Epithelial cell of prostate (primary cell): ENCODE results near the gene EXOC1.
"Not testable (repeated sequence)": the region's sequence is repeated elsewhere in the genome, so short reads cannot be mapped to it uniquely, and the experiment has no call there.

Experiments
- DNase-seq: peaks from one replicate; pipeline ENCODE4 v3.0.0-alpha.2; 2011; ENCODE audit warnings: low read depth, low spot score
- H3K27ac ChIP-seq: fragments of 450-650 bp; 2 replicates; pipeline ENCODE4 v1.5.1; 2017; ENCODE audit warnings: mild to moderate bottlenecking

EXOC1 gene, protein sequence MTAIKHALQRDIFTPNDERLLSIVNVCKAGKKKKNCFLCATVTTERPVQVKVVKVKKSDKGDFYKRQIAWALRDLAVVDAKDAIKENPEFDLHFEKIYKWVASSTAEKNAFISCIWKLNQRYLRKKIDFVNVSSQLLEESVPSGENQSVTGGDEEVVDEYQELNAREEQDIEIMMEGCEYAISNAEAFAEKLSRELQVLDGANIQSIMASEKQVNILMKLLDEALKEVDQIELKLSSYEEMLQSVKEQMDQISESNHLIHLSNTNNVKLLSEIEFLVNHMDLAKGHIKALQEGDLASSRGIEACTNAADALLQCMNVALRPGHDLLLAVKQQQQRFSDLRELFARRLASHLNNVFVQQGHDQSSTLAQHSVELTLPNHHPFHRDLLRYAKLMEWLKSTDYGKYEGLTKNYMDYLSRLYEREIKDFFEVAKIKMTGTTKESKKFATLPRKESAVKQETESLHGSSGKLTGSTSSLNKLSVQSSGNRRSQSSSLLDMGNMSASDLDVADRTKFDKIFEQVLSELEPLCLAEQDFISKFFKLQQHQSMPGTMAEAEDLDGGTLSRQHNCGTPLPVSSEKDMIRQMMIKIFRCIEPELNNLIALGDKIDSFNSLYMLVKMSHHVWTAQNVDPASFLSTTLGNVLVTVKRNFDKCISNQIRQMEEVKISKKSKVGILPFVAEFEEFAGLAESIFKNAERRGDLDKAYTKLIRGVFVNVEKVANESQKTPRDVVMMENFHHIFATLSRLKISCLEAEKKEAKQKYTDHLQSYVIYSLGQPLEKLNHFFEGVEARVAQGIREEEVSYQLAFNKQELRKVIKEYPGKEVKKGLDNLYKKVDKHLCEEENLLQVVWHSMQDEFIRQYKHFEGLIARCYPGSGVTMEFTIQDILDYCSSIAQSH

DNA sequence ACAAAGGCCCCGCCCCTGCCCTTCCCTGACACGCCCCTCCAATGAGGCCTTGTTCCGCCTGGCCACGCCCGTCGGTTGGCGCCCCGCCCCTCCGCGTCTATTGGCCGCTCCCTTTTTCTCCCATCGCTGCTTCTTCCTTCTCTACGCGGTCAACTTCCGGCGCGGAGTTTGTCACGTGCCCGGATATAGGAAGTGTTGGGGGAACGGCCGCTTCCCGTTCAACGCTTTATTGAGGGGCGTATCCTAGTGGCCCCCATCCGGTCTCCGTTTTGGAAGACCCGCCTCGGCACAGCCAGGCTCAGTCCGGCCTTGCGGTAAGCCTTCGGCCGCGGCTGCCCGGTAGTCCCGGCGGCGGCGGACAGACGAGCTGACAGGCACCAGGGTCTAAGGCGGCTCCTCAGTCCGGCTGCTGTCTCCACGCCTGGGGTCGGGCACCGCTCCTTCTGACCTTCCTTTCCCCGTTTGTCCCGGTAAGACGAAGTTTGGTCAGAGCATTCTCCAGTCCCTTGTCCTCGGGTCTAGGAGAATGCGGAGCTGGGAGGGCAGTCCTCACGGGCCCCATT lies at the start of gene EXOC1:
EXOC1 (plus strand) TSS at position 165 of the 563 bp plus-strand sequence. CDS start 4,676 bp downstream, outside the sequence.
- peak; percentile 72 for DNase-seq
- peak within 1 kb of the TSS; percentile 62 for H3K27ac ChIP-seq

DNA sequence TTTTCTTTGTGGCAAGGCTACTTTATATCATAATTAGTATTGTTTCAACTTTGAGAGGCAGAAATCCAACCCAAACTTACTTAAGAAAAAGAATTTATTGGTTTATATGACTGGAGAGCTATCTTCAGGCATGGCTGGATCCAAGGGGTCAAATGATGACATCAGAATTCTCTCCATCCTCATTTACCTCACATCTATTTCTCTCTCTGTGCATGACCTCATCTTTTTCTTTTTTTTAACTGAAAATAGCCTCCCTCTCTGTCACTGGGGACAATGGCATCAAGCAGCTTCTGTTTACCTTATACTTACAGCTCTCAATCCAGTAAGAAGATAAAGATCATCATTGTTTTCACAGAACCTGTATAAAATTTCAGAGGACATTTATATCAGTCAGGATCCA lies 45.9 kb upstream of the EXOC1 start:
- no peak overlapping the region for H3K27ac ChIP-seq
- no peak for DNase-seq

DNA sequence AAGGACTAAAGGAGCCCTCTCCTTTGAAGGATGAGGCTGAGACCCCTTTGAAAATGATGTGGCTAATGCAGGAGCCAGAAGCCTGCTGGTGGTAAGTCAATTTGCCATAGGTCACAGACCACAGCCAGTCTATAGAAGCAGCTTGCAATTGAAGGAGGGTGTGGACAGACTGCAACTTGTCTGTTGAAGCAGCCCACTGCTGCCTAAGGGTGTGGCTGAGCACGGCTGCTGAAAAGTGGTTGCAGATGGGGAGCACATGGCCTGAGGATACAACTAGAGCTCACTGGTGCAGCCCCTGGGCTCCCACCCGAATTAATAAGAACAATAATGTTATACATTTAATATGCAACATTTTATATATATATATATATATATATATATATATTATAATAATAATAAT lies 45.3 kb upstream of the EXOC1 start:
- no peak overlapping the region for H3K27ac ChIP-seq
- DNase-seq: no peak

DNA sequence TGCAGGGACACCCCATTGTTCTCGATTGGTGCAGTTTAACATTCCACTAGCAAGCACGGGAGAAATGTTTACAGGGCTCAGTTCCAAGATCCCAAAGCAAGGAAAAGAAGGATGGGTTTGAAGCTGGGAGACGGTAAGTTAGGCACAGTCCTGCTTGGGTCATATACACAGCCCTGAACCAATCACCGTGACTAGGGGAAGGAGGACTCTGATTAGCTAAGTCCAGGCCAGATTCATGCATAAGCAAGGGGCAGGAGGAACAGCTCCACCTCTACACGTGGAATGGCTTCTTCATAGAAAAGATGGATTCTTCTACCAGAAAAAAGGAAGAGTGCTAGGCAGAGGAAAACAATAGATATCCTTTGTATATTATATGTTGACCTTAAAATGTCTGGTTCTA lies 44.8 kb upstream of the EXOC1 start:
- DNase-seq: no peak
- no peak overlapping the region for H3K27ac ChIP-seq

DNA sequence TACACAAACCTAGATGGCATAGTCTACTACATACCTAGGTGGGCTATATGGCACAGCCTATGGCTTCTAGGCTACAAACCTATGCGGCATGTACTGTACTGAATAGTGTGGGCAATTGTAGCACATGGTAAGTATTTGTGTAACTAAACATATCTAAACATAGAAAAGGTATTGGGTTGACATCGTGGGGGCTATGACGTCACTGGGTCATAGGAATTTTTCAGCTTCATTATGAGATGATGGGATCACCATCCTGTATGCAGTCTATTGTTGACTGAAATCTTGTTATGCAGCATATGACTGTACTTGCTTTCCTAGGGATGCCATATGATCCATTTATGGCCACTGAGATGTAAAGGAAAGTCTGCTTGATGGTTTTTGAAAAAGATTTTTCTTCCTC lies 35.8 kb upstream of the EXOC1 start:
- no peak for DNase-seq
- H3K27ac ChIP-seq: no peak overlapping the region

DNA sequence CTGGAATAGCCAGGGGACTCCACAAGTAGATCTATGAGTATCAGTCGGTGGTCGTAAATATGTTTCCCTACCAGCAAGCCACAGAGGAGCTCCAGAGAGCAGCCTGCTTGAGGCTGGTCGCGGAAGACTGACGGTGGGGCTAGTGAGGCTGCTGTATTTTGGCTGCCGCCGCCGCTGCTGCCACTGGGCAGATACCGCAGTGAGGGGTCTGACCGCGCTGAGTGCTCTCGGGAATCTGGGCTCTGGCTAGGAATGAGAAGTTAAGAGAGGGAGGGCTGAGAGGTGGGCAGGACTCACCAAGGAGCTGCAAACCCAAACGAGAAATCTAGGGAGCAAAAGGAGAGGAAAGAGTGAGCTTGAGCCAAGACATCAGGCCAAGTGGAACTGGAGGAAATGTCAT lies 33.8 kb upstream of the EXOC1 start, which contains the start of gene EXOC1L:
EXOC1L (plus strand) TSS at position 157 of the 400 bp plus-strand sequence; CDS start at position 394, 237 bp downstream.
- no peak within 1 kb of the TSS for H3K27ac ChIP-seq
- no peak for DNase-seq

DNA sequence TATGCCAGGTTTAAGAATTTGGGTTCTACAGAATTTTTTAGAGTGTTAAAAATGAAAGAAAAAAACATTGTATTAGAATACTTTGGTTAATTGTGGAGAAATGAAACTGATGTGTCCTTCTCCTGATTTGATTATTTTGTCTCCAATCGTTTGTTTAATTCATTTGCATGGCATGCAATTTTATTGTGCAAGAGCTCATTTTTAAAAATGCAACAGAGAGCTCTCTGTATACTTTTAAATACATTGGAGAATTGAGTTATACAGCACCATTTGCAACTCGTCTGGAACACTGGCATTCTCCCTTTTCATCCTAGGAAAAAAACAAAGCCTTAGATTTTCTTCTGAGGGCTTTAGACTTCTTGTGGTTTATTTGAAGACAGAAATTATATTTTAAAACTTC lies 33.2 kb upstream of the EXOC1 start:
- no peak for DNase-seq

DNA sequence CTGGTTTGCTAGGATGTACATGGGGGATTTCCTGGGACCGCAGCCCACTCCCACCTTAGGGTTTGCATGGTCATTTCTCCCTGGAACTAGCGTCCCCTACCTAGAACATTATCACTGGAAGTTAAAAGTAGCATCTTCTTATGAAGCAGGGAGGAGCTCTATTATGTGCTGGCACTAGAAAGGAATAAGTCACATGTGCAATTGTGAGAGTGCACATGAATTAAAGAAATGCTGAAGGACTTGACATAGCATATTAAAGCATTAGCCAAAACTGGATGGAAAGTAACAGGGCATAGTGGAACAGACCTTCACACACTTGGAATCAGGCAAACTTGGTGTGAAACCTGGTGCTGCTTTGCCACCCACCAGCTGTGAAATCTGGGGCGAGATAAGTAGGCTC lies 31.1 kb upstream of the EXOC1 start:
- DNase-seq: no peak
- no peak overlapping the region for H3K27ac ChIP-seq

More for the DNA sequence above, 33.2 kb upstream of the EXOC1 start:
- H3K27ac ChIP-seq: no peak overlapping the region

DNA sequence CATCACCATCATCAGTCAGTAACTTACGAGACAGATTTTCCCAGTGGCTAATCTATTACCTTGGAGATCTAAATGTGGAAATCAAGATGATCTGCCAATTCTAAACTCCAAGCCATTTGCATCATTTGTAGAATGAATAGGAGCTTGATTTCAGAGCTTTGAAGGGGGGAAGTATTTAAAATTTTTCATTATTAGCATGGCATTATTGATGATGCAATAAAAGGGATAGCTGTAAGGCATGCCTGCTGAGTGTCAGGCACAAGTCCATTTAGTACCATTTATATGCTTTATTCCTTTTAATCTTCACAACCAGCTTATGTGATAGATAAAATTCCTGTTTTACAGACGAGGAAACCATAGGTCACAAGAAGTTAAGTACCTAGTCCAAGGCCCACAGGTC lies 28.6 kb upstream of the EXOC1 start:
- H3K27ac ChIP-seq: no peak overlapping the region
- no peak for DNase-seq

DNA sequence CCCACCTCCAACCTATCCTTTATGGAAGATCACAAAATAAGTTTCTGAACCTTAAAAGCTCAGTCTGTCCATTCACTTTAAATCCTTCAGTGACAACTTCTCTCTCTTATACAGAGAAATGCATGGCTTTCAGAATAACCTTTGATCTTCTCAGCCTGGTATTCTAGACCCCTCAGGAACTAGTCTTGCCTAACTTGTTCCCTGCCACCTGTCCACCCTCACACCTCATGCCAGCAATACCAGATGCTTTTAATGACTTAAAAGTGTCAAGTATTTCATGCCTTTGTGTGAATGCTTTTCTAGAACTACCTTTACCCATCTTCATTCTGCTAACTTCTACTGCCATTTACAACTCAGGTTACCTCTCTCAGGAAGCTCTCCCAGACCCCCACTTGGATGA lies 26.5 kb upstream of the EXOC1 start:
- no peak for DNase-seq
- no peak overlapping the region for H3K27ac ChIP-seq

DNA sequence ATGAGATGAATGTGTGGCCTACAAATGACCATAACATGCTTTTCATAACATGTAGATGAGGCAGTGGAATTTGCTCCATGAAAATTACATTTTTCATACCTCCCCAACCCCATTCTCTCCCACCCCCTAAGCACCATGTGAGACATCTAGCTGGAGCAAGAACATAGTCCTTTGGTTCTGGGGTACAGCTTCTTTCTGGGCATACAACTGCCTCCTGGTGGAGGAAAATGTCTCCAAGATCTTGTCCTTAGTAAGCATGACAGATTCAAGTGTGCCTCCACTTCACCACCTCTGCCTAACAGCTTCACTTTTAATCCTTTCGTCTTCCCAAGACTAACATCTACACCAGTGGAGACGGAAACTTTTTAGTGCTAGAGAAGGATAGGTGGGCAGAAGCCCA lies 25.9 kb upstream of the EXOC1 start:
- DNase-seq: no peak
- H3K27ac ChIP-seq: no peak overlapping the region

DNA sequence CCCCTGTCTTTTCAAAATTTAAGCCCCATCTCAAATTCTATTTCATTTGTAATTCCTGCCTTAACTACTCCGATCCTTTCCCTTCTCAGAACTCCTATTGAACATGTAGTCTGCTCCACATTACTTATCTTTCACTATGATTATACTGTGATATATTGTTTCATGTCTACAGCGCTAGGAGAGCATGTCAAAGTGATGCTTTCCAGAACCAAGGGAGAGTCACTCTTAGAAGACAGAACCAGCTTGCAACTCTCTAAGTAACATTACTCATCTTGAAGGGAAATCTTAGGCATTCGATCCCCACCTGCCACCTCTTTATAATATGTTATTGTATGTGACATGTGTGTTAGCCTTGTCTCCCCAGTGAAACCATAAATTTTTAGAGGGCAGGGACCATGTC lies 23.4 kb upstream of the EXOC1 start:
- H3K27ac ChIP-seq: no peak overlapping the region
- DNase-seq: no peak

DNA sequence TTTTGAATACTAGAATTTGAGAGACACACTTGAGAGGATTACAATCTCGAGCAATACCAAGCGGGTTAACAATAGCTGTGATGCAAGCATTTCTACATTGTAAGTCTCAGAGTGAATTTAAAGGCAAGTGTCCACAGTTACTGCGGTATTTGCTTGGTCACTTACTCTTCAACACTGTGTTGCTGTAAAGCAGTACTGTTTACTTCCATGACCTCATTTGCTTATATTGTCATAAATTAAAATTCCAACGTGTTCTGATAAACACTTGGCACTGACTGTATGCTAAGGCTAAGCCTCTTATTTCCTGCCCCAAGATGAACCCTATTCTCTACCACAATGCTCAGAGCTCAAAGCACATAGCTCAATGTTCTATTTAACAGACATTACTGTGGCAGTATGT lies 22.7 kb upstream of the EXOC1 start:
- H3K27ac ChIP-seq: no peak overlapping the region

DNA sequence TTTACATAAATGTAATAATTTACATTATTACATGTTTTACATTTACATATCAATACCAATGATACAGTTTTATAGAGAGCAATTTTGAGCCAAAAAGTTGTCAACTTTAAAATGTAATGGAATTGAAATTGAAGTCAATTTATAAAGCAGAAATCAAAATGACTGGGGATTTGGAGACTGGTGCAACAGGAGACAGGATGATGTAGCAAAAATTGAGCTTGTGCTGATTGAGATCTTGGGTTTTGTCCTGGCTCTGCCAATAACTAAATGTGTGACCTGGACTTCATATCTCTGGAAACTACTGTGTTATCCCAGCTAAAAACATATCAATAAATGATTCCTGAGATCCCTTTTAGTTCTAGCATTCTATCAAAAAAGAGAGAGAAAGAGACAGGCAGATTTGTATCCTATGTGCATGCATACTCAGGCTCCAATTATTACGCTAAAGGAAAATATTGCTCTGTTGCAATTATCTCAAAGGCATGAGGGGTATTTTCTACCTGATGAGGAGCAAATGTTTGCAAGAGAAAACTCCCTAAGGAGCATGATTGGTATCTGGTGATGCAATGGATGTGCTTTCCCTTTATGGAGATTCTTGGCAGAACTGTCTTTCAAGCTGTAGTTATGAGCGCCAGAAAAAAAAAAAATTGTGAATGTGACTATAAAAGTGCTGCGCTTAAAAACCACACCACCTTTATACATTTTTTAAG lies 19.2 kb upstream of the EXOC1 start:
- DNase-seq: no peak
- no peak overlapping the region for H3K27ac ChIP-seq

More for the DNA sequence above, 22.7 kb upstream of the EXOC1 start:
- DNase-seq: no peak

DNA sequence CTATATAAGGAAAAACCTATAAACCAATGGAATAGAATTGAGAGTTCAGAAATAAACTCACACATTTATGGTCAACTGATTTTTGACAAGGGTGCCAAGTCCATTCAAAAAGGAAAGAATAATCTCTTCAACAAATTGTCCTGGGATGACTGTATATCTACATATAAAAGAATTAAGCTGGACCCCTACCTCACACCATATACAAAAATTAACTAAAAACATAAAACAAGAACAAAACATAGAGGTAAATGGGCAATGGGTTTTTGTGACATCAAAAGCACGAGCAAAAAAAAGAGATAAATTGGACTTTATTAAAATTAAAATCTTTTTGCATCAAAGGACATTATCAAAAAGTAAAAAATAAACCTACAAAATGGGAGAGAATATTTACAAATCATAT lies 15.5 kb upstream of the EXOC1 start:
- no peak overlapping the region for H3K27ac ChIP-seq
- DNase-seq: no peak

DNA sequence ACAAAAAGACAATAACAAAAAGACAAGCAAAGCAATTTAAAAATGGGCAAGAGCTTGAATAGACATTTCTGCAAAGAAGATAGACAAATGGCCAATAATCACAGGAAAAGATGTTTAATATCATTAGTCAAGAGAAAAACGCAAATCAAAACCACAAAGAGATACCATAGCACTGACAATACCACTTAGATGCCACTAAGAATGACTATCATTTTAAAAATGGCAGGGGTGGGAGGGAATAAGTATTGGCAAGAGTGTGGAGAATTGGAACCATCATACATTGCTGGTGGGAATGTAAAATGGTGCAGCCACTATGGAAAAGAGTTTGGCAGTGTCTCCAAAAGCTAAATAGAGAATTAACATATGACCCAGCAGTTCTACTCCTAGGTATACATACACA lies 15.1 kb upstream of the EXOC1 start:
- DNase-seq: no peak
- H3K27ac ChIP-seq: no peak overlapping the region

DNA sequence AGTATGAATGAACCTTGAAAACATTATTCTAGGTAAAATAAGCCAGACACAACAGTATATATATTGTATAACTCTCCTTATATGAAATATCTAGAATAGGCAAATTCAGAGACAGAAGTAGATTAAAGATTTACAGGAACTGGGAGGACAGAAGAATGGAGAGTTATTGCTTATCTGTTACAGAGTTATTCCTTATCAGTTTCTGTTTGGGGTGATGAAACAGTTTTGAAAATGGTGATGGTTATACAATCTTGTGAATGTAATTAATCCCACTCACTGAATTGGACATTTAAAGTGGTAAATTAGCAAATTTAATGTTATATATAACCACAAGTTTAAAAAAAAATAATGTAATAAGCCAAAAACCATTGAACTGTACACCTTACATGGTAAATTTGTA lies 14.5 kb upstream of the EXOC1 start:
- DNase-seq: no peak
- H3K27ac ChIP-seq: no peak overlapping the region

DNA sequence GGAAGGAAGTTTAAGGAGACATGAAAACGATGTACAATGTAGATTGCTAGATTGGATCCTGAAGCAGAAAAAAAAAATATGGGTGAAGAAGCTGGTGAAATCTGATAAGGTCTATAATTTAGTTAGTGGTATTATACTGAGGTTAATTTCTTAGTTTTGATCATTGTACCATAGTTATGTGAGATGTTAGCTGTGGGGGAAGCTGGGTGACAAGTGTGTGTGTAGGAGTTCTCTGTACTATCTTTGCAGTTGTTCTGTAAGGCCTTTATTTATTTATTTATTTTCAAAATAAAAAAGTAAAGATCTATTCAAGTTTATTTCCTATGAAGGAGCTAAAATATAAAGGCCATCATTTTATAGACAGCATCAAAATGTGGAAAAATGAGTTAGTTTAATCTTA lies 12.5 kb upstream of the EXOC1 start:
- no peak for DNase-seq
- no peak overlapping the region for H3K27ac ChIP-seq

DNA sequence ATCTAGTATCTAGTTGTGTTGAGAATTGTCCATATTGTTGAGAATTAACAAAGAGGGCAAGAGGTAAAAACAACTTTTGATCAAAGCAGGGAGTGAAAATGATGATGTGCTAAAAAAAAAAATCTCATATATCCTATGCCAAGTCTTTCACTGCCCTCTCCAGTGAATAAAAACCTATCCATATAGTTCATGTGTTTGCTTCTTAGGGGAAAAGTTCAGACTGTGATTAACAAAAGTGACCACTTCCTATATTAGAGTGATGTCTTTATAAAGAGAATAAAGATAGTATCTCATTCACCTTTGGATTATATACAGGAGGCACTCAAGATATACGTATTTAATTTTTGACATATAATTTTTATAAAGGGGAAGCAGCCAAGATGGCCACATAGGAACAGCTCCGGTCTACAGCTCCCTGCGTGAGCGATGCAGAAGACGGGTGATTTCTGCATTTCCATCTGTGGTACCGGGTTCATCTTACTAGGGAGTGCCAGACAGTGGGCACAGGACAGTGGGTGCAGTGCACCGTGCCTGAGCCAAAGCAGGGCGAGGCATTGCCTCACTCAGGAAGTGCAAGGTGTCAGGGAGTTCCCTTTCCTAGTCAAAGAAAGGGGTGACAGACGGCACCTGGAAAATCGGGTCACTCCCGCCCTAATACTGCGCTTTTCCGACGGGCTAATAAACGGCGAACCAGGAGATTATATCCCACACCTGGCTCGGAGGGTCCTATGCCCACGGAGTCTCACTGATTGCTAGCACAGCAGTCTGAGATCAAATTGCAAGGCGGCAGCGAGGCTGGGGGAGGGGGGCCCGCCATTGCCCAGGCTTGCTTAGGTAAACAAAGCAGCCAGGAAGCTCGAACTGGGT lies 11.8 kb upstream of the EXOC1 start:
- DNase-seq: not testable (repeated sequence)
- peak overlapping the region; percentile 12 for H3K27ac ChIP-seq
